Trophoblast cell (in vitro differentiated cells and primary cell): ENCODE data around the gene DELE1.

ENCODE experiments used
- DNase-seq, 2 donors: peaks; one replicate each; pipeline ENCODE4 v3.0.0-alpha.2; 2016
- H2AFZ ChIP-seq: 2 replicates; pipeline ENCODE4 v1.6.1; 2013; ENCODE audit warnings: low read length, moderate library complexity, mild to moderate bottlenecking; ENCODE audit not compliant: insufficient read depth, poor library complexity
- H2AK5ac ChIP-seq: 2 replicates; pipeline ENCODE4 v1.6.1; 2013; ENCODE audit warnings: mild to moderate bottlenecking, low read length
- H2BK120ac ChIP-seq: 2 replicates; pipeline ENCODE4 v1.6.1; 2013; ENCODE audit warnings: low read length, mild to moderate bottlenecking, moderate library complexity; ENCODE audit not compliant: insufficient read depth, poor library complexity
- H2BK12ac ChIP-seq: 2 replicates; pipeline ENCODE4 v1.6.1; 2013; ENCODE audit warnings: mild to moderate bottlenecking, low read length, moderate library complexity
- H2BK5ac ChIP-seq: 2 replicates; pipeline ENCODE4 v1.6.1; 2013; ENCODE audit warnings: low read length, low read depth, moderate library complexity, mild to moderate bottlenecking; ENCODE audit not compliant: poor library complexity
- H3K14ac ChIP-seq: 2 replicates; pipeline ENCODE4 v1.6.1; 2013; ENCODE audit warnings: mild to moderate bottlenecking, low read length
- H3K18ac ChIP-seq: 2 replicates; pipeline ENCODE4 v1.6.1; 2013; ENCODE audit warnings: mild to moderate bottlenecking, low read length
- H3K23ac ChIP-seq: 2 replicates; pipeline ENCODE4 v1.6.1; 2013; ENCODE audit warnings: low read length
- H3K27ac ChIP-seq: 2 replicates; pipeline ENCODE4 v1.5.1; 2013; ENCODE audit warnings: low read depth, mild to moderate bottlenecking, inconsistent platforms, low read length, moderate library complexity
- H3K27me3 ChIP-seq: 2 replicates; pipeline ENCODE4 v1.6.1; 2013; ENCODE audit warnings: inconsistent platforms, mild to moderate bottlenecking, low read length, moderate library complexity; ENCODE audit not compliant: insufficient read depth
- H3K36me3 ChIP-seq, 2 experiments: 1 replicate in 1 of 2; 2 replicates in 1 of 2; pipeline ENCODE4 v1.6.1; 2013; ENCODE audit warnings: low read length in 2 of 2, mild to moderate bottlenecking in 2 of 2, moderate library complexity in 1 of 2; ENCODE audit not compliant: insufficient read depth in 2 of 2, control insufficient read depth in 1 of 2
- H3K4ac ChIP-seq: 2 replicates; pipeline ENCODE4 v1.6.1; 2013; ENCODE audit warnings: low read depth, mild to moderate bottlenecking, low read length, moderate library complexity
- H3K4me1 ChIP-seq, 2 experiments: 1 replicate in 1 of 2; 2 replicates in 1 of 2; pipeline ENCODE4 v1.6.1; 2013; ENCODE audit warnings: low read length in 2 of 2, mild to moderate bottlenecking in 2 of 2, moderate library complexity in 1 of 2; ENCODE audit not compliant: insufficient read depth in 2 of 2, control insufficient read depth in 1 of 2
- H3K4me2 ChIP-seq: 2 replicates; pipeline ENCODE4 v1.6.1; 2013; ENCODE audit warnings: inconsistent platforms, mild to moderate bottlenecking, low read length, moderate library complexity
- H3K4me3 ChIP-seq: 2 replicates; pipeline ENCODE4 v1.5.1; 2013; ENCODE audit warnings: mild to moderate bottlenecking, low read depth, low read length, inconsistent platforms
- H3K79me1 ChIP-seq: one replicate; pipeline ENCODE4 v1.6.1; 2013; ENCODE audit warnings: low read length
- H3K79me2 ChIP-seq: 2 replicates; pipeline ENCODE4 v1.6.1; 2013; ENCODE audit warnings: low read length, mild to moderate bottlenecking; ENCODE audit not compliant: control insufficient read depth, insufficient read depth, poor library complexity
- H3K9ac ChIP-seq: 2 replicates; pipeline ENCODE4 v1.6.1; 2013; ENCODE audit warnings: mild to moderate bottlenecking, low read length
- H3K9me3 ChIP-seq: 2 replicates; pipeline ENCODE4 v1.6.1; 2013; ENCODE audit warnings: low read depth, mild to moderate bottlenecking, control low read depth, inconsistent platforms, low read length; ENCODE audit not compliant: insufficient read depth
- H4K12ac ChIP-seq: 2 replicates; pipeline ENCODE4 v1.6.1; 2013; ENCODE audit warnings: low read depth, mild to moderate bottlenecking, low read length, moderate library complexity
- H4K8ac ChIP-seq: 2 replicates; pipeline ENCODE4 v1.6.1; 2013; ENCODE audit warnings: low read depth, mild to moderate bottlenecking, low read length, moderate library complexity
- H4K91ac ChIP-seq: one replicate; pipeline ENCODE4 v1.6.1; 2013; ENCODE audit warnings: low read depth, mild to moderate bottlenecking, low read length, moderate library complexity
- WGBS: extraction: QIAGEN DNeasy Blood & Tissue Kit; methylation state at CpG from one replicate; pipeline ENCODE4 v1.1.7; 2013; ENCODE audit warnings: missing lambda C conversion rate; ENCODE audit not compliant: insufficient read length, insufficient coverage; ENCODE audit errors: extremely low coverage; 5-methylcytosine and 5-hydroxymethylcytosine counted together

DELE1 gene

GRCh38 chr5:141931694-141932093, 8.0 kb downstream of the DELE1 start:
- no peaks in the 10 kb centered on the region for H3K9me3 ChIP-seq
- no CpG with 5 or more reads among the region's 5 CpGs for WGBS
- H2AK5ac ChIP-seq = no peak overlapping the region
- no peaks in the 10 kb centered on the region for H3K4me1 ChIP-seq
- H4K12ac ChIP-seq = no peak overlapping the region
- DNase-seq = no peak
- H4K8ac ChIP-seq = no peak overlapping the region
- no peak overlapping the region for H2BK12ac ChIP-seq
- no peaks in the 10 kb centered on the region for H3K27me3 ChIP-seq
- H3K4me2 ChIP-seq = no peak overlapping the region
- H3K79me1 ChIP-seq = no peaks in the 10 kb centered on the region
- H3K14ac ChIP-seq = no peak overlapping the region
- peaks cover 42 to 67% of the 10 kb centered on the region in 2 experiments for H3K36me3 ChIP-seq
- no peak overlapping the region for H2AFZ ChIP-seq
- H2BK120ac ChIP-seq = no peak overlapping the region
- no peak overlapping the region for H4K91ac ChIP-seq
- no peak overlapping the region for H3K4me3 ChIP-seq
- H2BK5ac ChIP-seq = no peak overlapping the region
- H3K9ac ChIP-seq = no peak overlapping the region
- no peaks in the 10 kb centered on the region for H3K79me2 ChIP-seq
- no peak overlapping the region for H3K4ac ChIP-seq
- no peak overlapping the region for H3K18ac ChIP-seq
- H3K27ac ChIP-seq = no peak overlapping the region
- no peak overlapping the region for H3K23ac ChIP-seq

GRCh38 chr5:141933151-141933550, 9.5 kb downstream of the DELE1 start:
- no peak overlapping the region for H3K14ac ChIP-seq
- no peak overlapping the region for H3K18ac ChIP-seq
- H3K27me3 ChIP-seq = no peaks in the 10 kb centered on the region
- no peak for DNase-seq
- H2AFZ ChIP-seq = no peak overlapping the region
- no peaks in the 10 kb centered on the region for H3K4me1 ChIP-seq
- WGBS = no CpG with 5 or more reads among the region's 7 CpGs
- H4K12ac ChIP-seq = no peak overlapping the region
- H2BK12ac ChIP-seq = no peak overlapping the region
- H3K36me3 ChIP-seq = peaks cover 41 to 66% of the 10 kb centered on the region in 2 experiments
- no peak overlapping the region for H4K8ac ChIP-seq
- H3K79me1 ChIP-seq = no peaks in the 10 kb centered on the region
- no peak overlapping the region for H3K4me3 ChIP-seq
- H3K9me3 ChIP-seq = no peaks in the 10 kb centered on the region
- H4K91ac ChIP-seq = no peak overlapping the region
- H3K4me2 ChIP-seq = no peak overlapping the region
- no peaks in the 10 kb centered on the region for H3K79me2 ChIP-seq
- no peak overlapping the region for H3K27ac ChIP-seq
- no peak overlapping the region for H2AK5ac ChIP-seq
- no peak overlapping the region for H2BK120ac ChIP-seq
- H3K4ac ChIP-seq = no peak overlapping the region
- H3K9ac ChIP-seq = no peak overlapping the region
- no peak overlapping the region for H2BK5ac ChIP-seq
- H3K23ac ChIP-seq = no peak overlapping the region

GRCh38 chr5:141934099-141934844, 10.6 kb downstream of the DELE1 start:
- no peaks in the 10 kb centered on the region for H3K79me2 ChIP-seq
- no peak overlapping the region for H3K9ac ChIP-seq
- H2BK120ac ChIP-seq = no peak overlapping the region
- WGBS = no CpG with 5 or more reads among the region's 11 CpGs
- H3K36me3 ChIP-seq = peaks cover 43 to 67% of the 10 kb centered on the region in 2 experiments
- H3K4ac ChIP-seq = no peak overlapping the region
- no peak overlapping the region for H4K12ac ChIP-seq
- H3K18ac ChIP-seq = no peak overlapping the region
- no peak overlapping the region for H2BK5ac ChIP-seq
- H2AFZ ChIP-seq = no peak overlapping the region
- H4K91ac ChIP-seq = no peak overlapping the region
- no peak overlapping the region for H3K27ac ChIP-seq
- H3K4me2 ChIP-seq = no peak overlapping the region
- H3K4me1 ChIP-seq = no peaks in the 10 kb centered on the region
- no peak overlapping the region for H3K23ac ChIP-seq
- H3K9me3 ChIP-seq = no peaks in the 10 kb centered on the region
- H2BK12ac ChIP-seq = no peak overlapping the region
- no peak for DNase-seq
- no peak overlapping the region for H3K14ac ChIP-seq
- H3K4me3 ChIP-seq = no peak overlapping the region
- H2AK5ac ChIP-seq = no peak overlapping the region
- no peaks in the 10 kb centered on the region for H3K27me3 ChIP-seq
- H3K79me1 ChIP-seq = no peaks in the 10 kb centered on the region
- no peak overlapping the region for H4K8ac ChIP-seq

DNA sequence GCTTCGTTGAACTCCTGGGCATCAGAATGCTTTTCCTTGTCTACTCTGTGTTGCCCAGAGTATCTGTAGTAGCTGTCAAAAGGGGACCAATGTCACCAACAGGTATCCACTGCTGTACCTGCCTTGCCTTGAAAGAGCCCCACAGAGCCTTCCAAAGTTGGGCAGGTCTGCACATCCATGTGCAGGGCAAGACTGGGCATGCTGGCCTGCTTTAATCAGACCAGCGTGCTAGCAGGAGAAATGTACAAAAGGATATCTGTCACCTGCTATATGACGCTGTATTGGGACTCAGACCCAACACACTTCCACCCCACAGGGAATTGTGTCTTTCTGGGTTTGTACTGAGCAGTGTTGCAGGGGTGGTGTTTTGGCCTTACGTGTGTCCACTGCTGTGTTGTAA, 11.9 kb downstream of the DELE1 start:
- no CpG with 5 or more reads among the region's 4 CpGs for WGBS
- no peak overlapping the region for H2BK120ac ChIP-seq
- no peaks in the 10 kb centered on the region for H3K4me1 ChIP-seq
- no peak overlapping the region for H2AK5ac ChIP-seq
- peaks cover 38 to 60% of the 10 kb centered on the region in 2 experiments for H3K36me3 ChIP-seq
- H3K27ac ChIP-seq = no peak overlapping the region
- H3K9me3 ChIP-seq = no peaks in the 10 kb centered on the region
- no peak overlapping the region for H3K4me2 ChIP-seq
- H2BK5ac ChIP-seq = no peak overlapping the region
- no peak overlapping the region for H2AFZ ChIP-seq
- H3K79me2 ChIP-seq = no peaks in the 10 kb centered on the region
- H3K23ac ChIP-seq = no peak overlapping the region
- no peak overlapping the region for H3K18ac ChIP-seq
- no peak overlapping the region for H2BK12ac ChIP-seq
- H3K4ac ChIP-seq = no peak overlapping the region
- no peaks in the 10 kb centered on the region for H3K27me3 ChIP-seq
- no peak overlapping the region for H4K8ac ChIP-seq
- H3K4me3 ChIP-seq = no peak overlapping the region
- H4K12ac ChIP-seq = no peak overlapping the region
- DNase-seq = no peak
- H3K79me1 ChIP-seq = no peaks in the 10 kb centered on the region
- H3K9ac ChIP-seq = no peak overlapping the region
- no peak overlapping the region for H3K14ac ChIP-seq
- no peak overlapping the region for H4K91ac ChIP-seq
